ENCODE data around the gene SPAG6.

DNA sequence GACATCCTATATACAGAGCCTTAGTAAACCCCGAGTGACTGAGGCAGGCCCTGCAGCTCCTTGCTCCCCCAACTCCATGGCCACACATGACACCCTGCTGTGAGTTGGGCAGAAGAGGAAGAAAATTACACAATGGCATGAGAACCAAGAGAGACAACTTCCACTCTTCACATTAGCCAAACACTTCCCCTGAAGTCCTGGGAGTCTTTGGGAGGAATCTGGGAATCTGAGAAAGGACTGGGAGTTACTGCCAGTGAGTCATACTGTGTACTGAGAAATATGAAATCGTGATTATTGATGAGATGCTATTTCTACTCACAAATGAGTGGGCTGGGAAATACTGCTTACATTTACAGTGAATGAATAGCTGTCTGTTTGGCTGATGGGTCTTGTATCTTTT, 116.6 kb downstream of the SPAG6 start:
- TF ChIP-seq CTCF (IDR thresholded peaks at IDR 0.05) (no peak), POLR2AphosphoS5 (IDR thresholded peaks at IDR 0.05) (no peak), POLR2A (IDR thresholded peaks at IDR 0.05; ENCODE audit: low read depth) (no peak)
